HG03025 (cell line): ENCODE results near the gene COX8A.
"Not testable (repeated sequence)": the region's sequence is repeated elsewhere in the genome, so short reads cannot be mapped to it uniquely, and the experiment has no call there.

ENCODE experiments used
- ATAC-seq: cut with Tn5 transposase; IDR thresholded peaks from one replicate; pipeline ENCODE4 v1.9.1; 2021; ENCODE audit warnings: mild to moderate bottlenecking, moderate library complexity; ENCODE audit not compliant: unreplicated experiment, low FRiP score

Gene COX8A

GRCh38 chr11:63974259-63975143, at the start of gene COX8A:
TSS of gene COX8A (plus strand) at chr11:63974620. CDS start at chr11:63974681, 61 bp downstream.
- peak; percentile 93 for ATAC-seq

GRCh38 chr11:63929616-63930015, 44.8 kb upstream of the COX8A start:
- no peak for ATAC-seq

- no peak for ATAC-seq
Observed at GRCh38 chr11:63931045-63931444, 43.4 kb upstream of the COX8A start.

- ATAC-seq: no peak
Observed at GRCh38 chr11:63931876-63932275, 42.5 kb upstream of the COX8A start.

- no peak for ATAC-seq
Observed at GRCh38 chr11:63933459-63933858, 41.0 kb upstream of the COX8A start.

- peak; percentile 9 for ATAC-seq
Observed at GRCh38 chr11:63937713-63938478, 36.5 kb upstream of the COX8A start.

- ATAC-seq: peak; percentile 85
Observed at GRCh38 chr11:63938479-63939396, 35.7 kb upstream of the COX8A start, which contains the start of gene NAA40. TSS of gene NAA40 (plus strand) at chr11:63939002. CDS start at chr11:63939097, 95 bp downstream.

- no peak for ATAC-seq
Observed at GRCh38 chr11:63939397-63939891, 35.0 kb upstream of the COX8A start.

GRCh38 chr11:63940786-63941185, 33.6 kb upstream of the COX8A start:
- ATAC-seq: no peak

GRCh38 chr11:63941901-63942300, 32.5 kb upstream of the COX8A start:
- no peak for ATAC-seq

- no peak for ATAC-seq
Observed at GRCh38 chr11:63942803-63943202, 31.6 kb upstream of the COX8A start.

GRCh38 chr11:63944987-63945386, 29.4 kb upstream of the COX8A start:
- ATAC-seq: no peak

- ATAC-seq: no peak
Observed at GRCh38 chr11:63945477-63946163, 28.8 kb upstream of the COX8A start.

- no peak for ATAC-seq
Observed at GRCh38 chr11:63951779-63952536, 22.5 kb upstream of the COX8A start.

GRCh38 chr11:63952570-63952969, 21.9 kb upstream of the COX8A start:
- ATAC-seq: no peak

GRCh38 chr11:63958008-63958407, 16.4 kb upstream of the COX8A start:
- no peak for ATAC-seq

- no peak for ATAC-seq
Observed at GRCh38 chr11:63961608-63962412, 12.6 kb upstream of the COX8A start.

GRCh38 chr11:63963895-63964294, 10.5 kb upstream of the COX8A start:
- not testable (repeated sequence) for ATAC-seq
